GM23338 (cell line): ENCODE data around the gene FAT1.

Experiments used
- CREB1 ChIP-seq: fragments of 250-450 bp; sonication (Bioruptor Pico); IDR thresholded peaks from 2 replicates; pipeline ENCODE4 v1.5.0; 2020; ENCODE audit warnings: low read depth, mild to moderate bottlenecking, moderate library complexity
- CTCF ChIP-seq, 2 experiments: fragments of 200-600 bp in 1 of 2; sonication (generic) in 1 of 2; conservative IDR thresholded peaks; 2 replicates each; pipeline versions ENCODE4 v1.5.1 to v1.6.1; 2016 to 2017; ENCODE audit warnings: antibody characterized with exemption in 2 of 2, low read depth in 2 of 2, mild to moderate bottlenecking in 2 of 2, moderate library complexity in 1 of 2
- ETS1 ChIP-seq: IDR thresholded peaks from 2 replicates; pipeline ENCODE4 v1.6.1; 2016; ENCODE audit warnings: antibody characterized with exemption
- EZH2 ChIP-seq: fragments of 200-600 bp; sonication (generic); IDR thresholded peaks from one replicate; pipeline ENCODE4 v1.8.0; 2017; ENCODE audit warnings: antibody characterized with exemption, mild to moderate bottlenecking, low read depth; ENCODE audit not compliant: unreplicated experiment
- EZH2phosphoT487 ChIP-seq: fragments of 200-600 bp; sonication (generic); IDR thresholded peaks from one replicate; pipeline ENCODE4 v1.8.1; 2018; ENCODE audit warnings: antibody characterized with exemption; ENCODE audit not compliant: unreplicated experiment
- JUNB ChIP-seq: IDR thresholded peaks from one replicate; pipeline ENCODE4 v1.6.1; 2016; ENCODE audit warnings: antibody characterized with exemption; ENCODE audit not compliant: unreplicated experiment
- NANOG ChIP-seq: IDR thresholded peaks from 2 replicates; pipeline ENCODE4 v1.6.1; 2016; ENCODE audit warnings: antibody characterized with exemption, borderline replicate concordance
- POLR2AphosphoS5 ChIP-seq: IDR thresholded peaks from 2 replicates; pipeline ENCODE4 v1.6.1; 2016; ENCODE audit warnings: antibody characterized with exemption, low read depth
- REST ChIP-seq: IDR thresholded peaks from one replicate; pipeline ENCODE4 v1.6.1; 2018; ENCODE audit warnings: antibody characterized with exemption; ENCODE audit not compliant: unreplicated experiment
- STAT1 ChIP-seq: IDR thresholded peaks from one replicate; pipeline ENCODE4 v1.6.1; 2016; ENCODE audit warnings: antibody characterized with exemption; ENCODE audit not compliant: unreplicated experiment
- ZNF114 ChIP-seq: fragments of 250-450 bp; sonication (Bioruptor Pico); IDR thresholded peaks from 2 replicates; pipeline ENCODE4 v1.5.0; 2020; ENCODE audit warnings: mild to moderate bottlenecking, moderate library complexity
- ZNF331 ChIP-seq: fragments of 250-450 bp; sonication (Bioruptor Pico); IDR thresholded peaks from 2 replicates; pipeline ENCODE4 v1.5.0; 2020; ENCODE audit warnings: low read depth, mild to moderate bottlenecking, moderate library complexity
- ZNF462 ChIP-seq: fragments of 250-450 bp; sonication (Bioruptor Pico); IDR thresholded peaks from 2 replicates; pipeline ENCODE4 v1.5.0; 2020; ENCODE audit warnings: mild to moderate bottlenecking, moderate library complexity

GRCh38 chr4:186764457-186764856 lies 40.8 kb upstream of the FAT1 start:
- no peak for TF ChIP-seq EZH2phosphoT487
- no peak for TF ChIP-seq JUNB
- TF ChIP-seq CTCF (conservative IDR thresholded peaks at IDR 0.05; ENCODE audit: low read depth in 2 of 2) = no peak
- no peak for TF ChIP-seq CREB1 (CRISPR knock-in tag)
- no peak for TF ChIP-seq EZH2
- no peak for TF ChIP-seq REST
- no peak for TF ChIP-seq ZNF331 (CRISPR knock-in tag)
- TF ChIP-seq POLR2AphosphoS5 = no peak
- TF ChIP-seq ETS1 = no peak
- TF ChIP-seq NANOG = no peak
- TF ChIP-seq ZNF114 (CRISPR knock-in tag) = no peak
- TF ChIP-seq STAT1 = no peak
- TF ChIP-seq ZNF462 (CRISPR knock-in tag) = no peak
